ENCODE data around the gene RPS21. TPM values are rescaled to one million over a fixed set of nuclear protein-coding genes. Genes with fewer than 3 reads are reported as not detected.

Gene RPS21
- total and polyA plus RNA-seq, 2 of the 13 experiments (the other 11 are each of a cell fraction or from before 2014, with no cell fraction given): 2,647 to 11,063 TPM

DNA sequence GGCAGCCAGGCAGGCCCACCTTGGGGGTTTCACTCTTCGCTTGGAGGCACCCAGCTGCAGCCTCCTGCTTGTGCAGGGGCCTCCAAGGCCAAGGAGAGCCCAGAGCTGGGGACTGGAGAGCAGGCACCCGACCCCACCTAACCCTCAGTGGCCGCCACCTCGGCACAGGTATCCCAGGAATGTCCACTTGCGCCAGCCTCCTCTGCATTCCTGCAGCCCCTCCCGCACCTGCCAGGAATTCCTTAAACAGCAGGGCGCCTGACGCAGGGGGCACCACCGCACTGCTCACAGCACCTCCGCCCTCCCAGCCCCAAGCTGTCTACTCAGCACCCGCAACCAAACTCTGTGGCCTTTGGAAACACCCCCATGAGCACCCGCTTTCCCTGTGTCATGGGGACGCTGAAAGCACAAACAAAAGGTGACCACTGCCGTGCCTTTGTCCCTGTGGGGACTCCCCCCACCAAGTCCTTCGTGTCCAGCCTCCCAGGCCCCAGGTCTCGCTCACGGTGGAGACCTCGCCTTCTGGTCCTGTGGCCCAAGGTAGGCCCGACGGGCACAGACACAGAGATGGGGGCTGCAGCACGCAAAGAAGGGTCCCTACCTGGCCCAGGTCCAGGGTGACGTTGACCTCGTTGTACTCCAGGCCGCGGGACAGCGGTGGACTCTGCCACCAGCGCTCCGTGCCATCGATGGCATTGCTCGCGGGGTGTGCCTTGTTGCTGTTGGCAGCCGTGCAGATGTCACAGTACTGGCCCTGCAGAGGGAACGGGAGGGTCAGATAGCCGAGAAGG lies 24.9 kb upstream of the RPS21 start (continued):
- TF ChIP-seq ZBTB38 (CRISPR knock-in tag; IDR thresholded peaks at IDR 0.05): no peak; the same call in none of the 2 replicates
- TF ChIP-seq CTCF (CRISPR knock-in tag; IDR thresholded peaks at IDR 0.05): 0 out of 2 replicates have a peak, but pooled peaks have one; percentile 7
- no peak for TF ChIP-seq ZNF614 (CRISPR knock-in tag; IDR thresholded peaks at IDR 0.05; ENCODE audit: borderline replicate concordance)
- TF ChIP-seq, protein P1, sequence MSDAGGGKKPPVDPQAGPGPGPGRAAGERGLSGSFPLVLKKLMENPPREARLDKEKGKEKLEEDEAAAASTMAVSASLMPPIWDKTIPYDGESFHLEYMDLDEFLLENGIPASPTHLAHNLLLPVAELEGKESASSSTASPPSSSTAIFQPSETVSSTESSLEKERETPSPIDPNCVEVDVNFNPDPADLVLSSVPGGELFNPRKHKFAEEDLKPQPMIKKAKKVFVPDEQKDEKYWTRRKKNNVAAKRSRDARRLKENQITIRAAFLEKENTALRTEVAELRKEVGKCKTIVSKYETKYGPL (CRISPR knock-in tag; IDR thresholded peaks at IDR 0.05): no peak
- TF ChIP-seq ZNF619 (CRISPR knock-in tag; IDR thresholded peaks at IDR 0.05): no peak
- TF ChIP-seq RNF219 (CRISPR knock-in tag; IDR thresholded peaks at IDR 0.05): no peak
- no peak for TF ChIP-seq ZNF691 (CRISPR knock-in tag; IDR thresholded peaks at IDR 0.05; ENCODE audit: borderline replicate concordance, low read depth)
- TF ChIP-seq ZNF296 (CRISPR knock-in tag; conservative IDR thresholded peaks at IDR 0.05): no peak
- TF ChIP-seq ZNF260 (CRISPR knock-in tag; IDR thresholded peaks at IDR 0.05; ENCODE audit: borderline replicate concordance, low read depth): no peak
- no peak for TF ChIP-seq KDM5A (IDR thresholded peaks at IDR 0.05; ENCODE audit: borderline replicate concordance, low read length)
- peak; percentile 53; the same call in 1 of the 2 replicates for TF ChIP-seq RXRA (CRISPR knock-in tag; IDR thresholded peaks at IDR 0.05)
- TF ChIP-seq ZBED4 (CRISPR knock-in tag; IDR thresholded peaks at IDR 0.05; ENCODE audit: borderline replicate concordance): no peak
- no peak for TF ChIP-seq ZNF292 (CRISPR knock-in tag; IDR thresholded peaks at IDR 0.05; ENCODE audit: borderline replicate concordance, low read depth)
- TF ChIP-seq ZMYM3 (CRISPR knock-in tag; IDR thresholded peaks at IDR 0.05): peak; percentile 53; the same call in 1 of the 2 replicates
- no peak for TF ChIP-seq MTF2 (CRISPR knock-in tag; IDR thresholded peaks at IDR 0.05; ENCODE audit: borderline replicate concordance)
- peak; percentile 24; the same call in 1 of the 2 replicates for TF ChIP-seq HIVEP1 (CRISPR knock-in tag; IDR thresholded peaks at IDR 0.05)
- peak; percentile 31; the same call in 1 of the 2 replicates for TF ChIP-seq HOXA3 (CRISPR knock-in tag; IDR thresholded peaks at IDR 0.05)

Data from HepG2 (cell line).